ENCODE data around the gene ZNF32. TPM values are rescaled to one million over a fixed set of nuclear protein-coding genes. Genes with fewer than 3 reads are reported as not detected.

ZNF32 gene
- total and polyA plus RNA-seq, 2 experiments from 2014 or later = 42.6 to 57.9 TPM

- 82% methylated on average over 4 of the region's 4 CpGs for WGBS (ENCODE audit: low lambda C conversion rate, missing lambda C conversion rate)
- no peak for TF ChIP-seq EZH2phosphoT487 (IDR thresholded peaks at IDR 0.05; ENCODE audit: low read depth, severe bottlenecking, unreplicated experiment)
- TF ChIP-seq CTCF (IDR thresholded peaks at IDR 0.05; ENCODE audit: poor library complexity) = no peak
- TF ChIP-seq EZH2 (IDR thresholded peaks at IDR 0.05; ENCODE audit: borderline replicate concordance) = no peak
Observed at GRCh38 chr10:43628956-43629355, 19.7 kb downstream of the ZNF32 start.

GRCh38 chr10:43627942-43628341 is 20.7 kb downstream of the ZNF32 start:
- WGBS (ENCODE audit: low lambda C conversion rate, missing lambda C conversion rate) = 47% methylated on average over 1 of the region's 1 CpG
- DNase-seq (ENCODE audit: low spot score) = no peak
- Histone ChIP-seq H4K20me1 (ENCODE audit: insufficient read depth, poor library complexity, severe bottlenecking) (no peaks in the 10 kb centered on the region), H3K4me1 (ENCODE audit: insufficient read depth) (no peaks in the 10 kb centered on the region), H3K9me3 (ENCODE audit: low read depth) (no peaks in the 10 kb centered on the region), H3K9me2 (replicated peaks; ENCODE audit: insufficient read depth) (no peaks in the 10 kb centered on the region), H3K79me2 (no peaks in the 10 kb centered on the region), H3K4me2 (no peak overlapping the region), H3K27ac (no peak overlapping the region), H2AFZ (no peak overlapping the region), H3K4me3 (no peak overlapping the region), H3K36me3 (replicated peaks; ENCODE audit: insufficient read depth, low read depth) (no peaks in the 10 kb centered on the region), H3K27me3 (no peaks in the 10 kb centered on the region)
- TF ChIP-seq CTCF (IDR thresholded peaks at IDR 0.05; ENCODE audit: poor library complexity) = no peak
- no peak for TF ChIP-seq EZH2 (IDR thresholded peaks at IDR 0.05; ENCODE audit: borderline replicate concordance)
- no peak for TF ChIP-seq EZH2phosphoT487 (IDR thresholded peaks at IDR 0.05; ENCODE audit: low read depth, severe bottlenecking, unreplicated experiment)

More at GRCh38 chr10:43628956-43629355, 19.7 kb downstream of the ZNF32 start:
- no peak overlapping the region for H3K27ac ChIP-seq
- no peak for DNase-seq (ENCODE audit: low spot score)
- H2AFZ ChIP-seq = no peak overlapping the region
- H4K20me1 ChIP-seq (ENCODE audit: insufficient read depth, poor library complexity, severe bottlenecking) = no peaks in the 10 kb centered on the region
- no peak overlapping the region for H3K4me2 ChIP-seq
- no peaks in the 10 kb centered on the region for H3K4me1 ChIP-seq (ENCODE audit: insufficient read depth)
- no peaks in the 10 kb centered on the region for H3K27me3 ChIP-seq
- H3K79me2 ChIP-seq = no peaks in the 10 kb centered on the region
- no peaks in the 10 kb centered on the region for H3K9me2 ChIP-seq (replicated peaks; ENCODE audit: insufficient read depth)
- H3K36me3 ChIP-seq (replicated peaks; ENCODE audit: insufficient read depth, low read depth) = no peaks in the 10 kb centered on the region
- no peaks in the 10 kb centered on the region for H3K9me3 ChIP-seq (ENCODE audit: low read depth)
- no peak overlapping the region for H3K4me3 ChIP-seq

GRCh38 chr10:43623351-43623750 is 25.3 kb downstream of the ZNF32 start:
- H3K79me2 ChIP-seq = no peaks in the 10 kb centered on the region
- TF ChIP-seq EZH2 (IDR thresholded peaks at IDR 0.05; ENCODE audit: borderline replicate concordance) (no peak), EZH2phosphoT487 (IDR thresholded peaks at IDR 0.05; ENCODE audit: low read depth, severe bottlenecking, unreplicated experiment) (no peak), CTCF (IDR thresholded peaks at IDR 0.05; ENCODE audit: poor library complexity) (no peak)
- no peaks in the 10 kb centered on the region for H3K36me3 ChIP-seq (replicated peaks; ENCODE audit: insufficient read depth, low read depth)
- H3K4me2 ChIP-seq = peak overlapping the region; percentile 26
- 76% methylated on average over 3 of the region's 3 CpGs for WGBS (ENCODE audit: low lambda C conversion rate, missing lambda C conversion rate)
- peak overlapping the region; percentile 34 for H2AFZ ChIP-seq
- no peaks in the 10 kb centered on the region for H4K20me1 ChIP-seq (ENCODE audit: insufficient read depth, poor library complexity, severe bottlenecking)
- no peak overlapping the region for H3K27ac ChIP-seq
- DNase-seq (ENCODE audit: low spot score) = no peak
- no peaks in the 10 kb centered on the region for H3K9me2 ChIP-seq (replicated peaks; ENCODE audit: insufficient read depth)
- H3K4me1 ChIP-seq (ENCODE audit: insufficient read depth) = no peaks in the 10 kb centered on the region
- no peaks in the 10 kb centered on the region for H3K27me3 ChIP-seq
- H3K9me3 ChIP-seq (ENCODE audit: low read depth) = no peaks in the 10 kb centered on the region
- H3K4me3 ChIP-seq = no peak overlapping the region

GRCh38 chr10:43622038-43622437 is 26.6 kb downstream of the ZNF32 start:
- Histone ChIP-seq H3K79me2 (no peaks in the 10 kb centered on the region), H4K20me1 (ENCODE audit: insufficient read depth, poor library complexity, severe bottlenecking) (no peaks in the 10 kb centered on the region), H3K4me1 (ENCODE audit: insufficient read depth) (no peaks in the 10 kb centered on the region), H3K27ac (no peak overlapping the region), H3K4me2 (no peak overlapping the region), H3K9me2 (replicated peaks; ENCODE audit: insufficient read depth) (no peaks in the 10 kb centered on the region), H3K36me3 (replicated peaks; ENCODE audit: insufficient read depth, low read depth) (no peaks in the 10 kb centered on the region), H3K27me3 (no peaks in the 10 kb centered on the region), H3K9me3 (ENCODE audit: low read depth) (no peaks in the 10 kb centered on the region), H2AFZ (no peak overlapping the region), H3K4me3 (no peak overlapping the region)
- TF ChIP-seq EZH2 (IDR thresholded peaks at IDR 0.05; ENCODE audit: borderline replicate concordance) = no peak
- TF ChIP-seq CTCF (IDR thresholded peaks at IDR 0.05; ENCODE audit: poor library complexity) = no peak
- TF ChIP-seq EZH2phosphoT487 (IDR thresholded peaks at IDR 0.05; ENCODE audit: low read depth, severe bottlenecking, unreplicated experiment) = no peak
- 60% methylated on average over 2 of the region's 2 CpGs for WGBS (ENCODE audit: low lambda C conversion rate, missing lambda C conversion rate)
- DNase-seq (ENCODE audit: low spot score) = no peak
